Neural cell (in vitro differentiated cells): ENCODE results near the gene KATNAL1. TPM values are rescaled to one million over a fixed set of nuclear protein-coding genes. Genes with fewer than 3 reads are reported as not detected.

ENCODE experiments used
- H2AFZ ChIP-seq: fragments of 200-600, 300-800 bp; sonication (generic), shearing (Covaris generic); 2 replicates; pipeline ENCODE4 v1.6.0; 2014; ENCODE audit warnings: low read depth, mild to moderate bottlenecking, antibody characterized with exemption, low read length, moderate library complexity
- H3F3A ChIP-seq: fragments of 200-600 bp; shearing (Covaris generic); 2 replicates; pipeline ENCODE4 v1.6.1; 2016; ENCODE audit warnings: mild to moderate bottlenecking, moderate library complexity, mixed read lengths, antibody characterized with exemption, low read length; ENCODE audit not compliant: insufficient read depth, poor library complexity, severe bottlenecking
- H3K27ac ChIP-seq: fragments of 200-600, 300-800 bp; sonication (generic), shearing (Covaris generic); 2 replicates; pipeline ENCODE4 v1.5.1; 2014; ENCODE audit warnings: mild to moderate bottlenecking, low read length, moderate library complexity
- H3K27me3 ChIP-seq: fragments of 300-800, 200-600 bp; sonication (generic), shearing (Covaris generic); 2 replicates; pipeline ENCODE4 v1.6.0; 2014; ENCODE audit warnings: mild to moderate bottlenecking, low read depth, low read length, moderate library complexity; ENCODE audit not compliant: insufficient read depth
- H3K36me3 ChIP-seq: fragments of 300-800, 200-600 bp; sonication (generic), shearing (Covaris generic); 2 replicates; pipeline ENCODE4 v1.5.1; 2014; ENCODE audit warnings: mild to moderate bottlenecking, antibody characterized with exemption, low read length, moderate library complexity; ENCODE audit not compliant: insufficient read depth
- H3K4me2 ChIP-seq: fragments of 300-800, 200-600 bp; sonication (generic), shearing (Covaris generic); 2 replicates; pipeline ENCODE4 v1.6.0; 2014; ENCODE audit warnings: mild to moderate bottlenecking, low read length
- H3K4me3 ChIP-seq: fragments of 300-800, 200-600 bp; sonication (generic), shearing (Covaris generic); 2 replicates; pipeline ENCODE4 v1.5.1; 2014; ENCODE audit warnings: mild to moderate bottlenecking, low read length, moderate library complexity
- H3K79me2 ChIP-seq: fragments of 200-600 bp; shearing (Covaris generic); replicated peaks from 2 replicates; pipeline ENCODE4 v1.6.0; 2014; ENCODE audit warnings: mild to moderate bottlenecking, low read length, moderate library complexity; ENCODE audit not compliant: insufficient read depth
- H3K9ac ChIP-seq: fragments of 300-800, 200-600 bp; sonication (generic), shearing (Covaris generic); 2 replicates; pipeline ENCODE4 v1.6.1; 2016; ENCODE audit warnings: mild to moderate bottlenecking, low read length, mixed read lengths
- H3K9me2 ChIP-seq: fragments of 200-600 bp; shearing (Covaris generic); 2 replicates; pipeline ENCODE4 v1.6.1; 2016; ENCODE audit warnings: mild to moderate bottlenecking, low read length, mixed read lengths; ENCODE audit not compliant: insufficient read depth
- H3K9me3 ChIP-seq: fragments of 200-600, 300-800 bp; sonication (generic), shearing (Covaris generic); 2 replicates; pipeline ENCODE4 v1.6.1; 2016; ENCODE audit warnings: mild to moderate bottlenecking, mixed run types, low read length, moderate library complexity, mixed read lengths
- H4K20me1 ChIP-seq: fragments of 200-600 bp; shearing (Covaris generic); 2 replicates; pipeline ENCODE4 v1.6.1; 2016; ENCODE audit warnings: mild to moderate bottlenecking, mixed run types; ENCODE audit not compliant: insufficient read depth
- CTCF ChIP-seq: fragments of 450-650 bp; IDR thresholded peaks from 2 replicates; pipeline ENCODE4 v1.5.1; 2014; ENCODE audit warnings: antibody characterized with exemption, mild to moderate bottlenecking, moderate library complexity; ENCODE audit not compliant: poor library complexity, severe bottlenecking
- EP300 ChIP-seq: fragments of 450-650 bp; conservative IDR thresholded peaks from 2 replicates; pipeline ENCODE4 v1.6.1; 2014; ENCODE audit warnings: antibody characterized with exemption, mild to moderate bottlenecking, moderate library complexity; ENCODE audit not compliant: poor library complexity, severe bottlenecking
- EZH2 ChIP-seq: fragments of 200-600, 300-800 bp; shearing (Covaris generic), sonication (generic); IDR thresholded peaks from 2 replicates; pipeline ENCODE4 v1.6.1; 2014; ENCODE audit warnings: antibody characterized with exemption, low read length, borderline replicate concordance, mild to moderate bottlenecking; ENCODE audit not compliant: insufficient read depth, poor library complexity, severe bottlenecking
- MXI1 ChIP-seq: fragments of 450-650 bp; conservative IDR thresholded peaks from 2 replicates; pipeline ENCODE4 v1.6.1; 2014; ENCODE audit warnings: antibody characterized with exemption, mild to moderate bottlenecking; ENCODE audit not compliant: poor library complexity, severe bottlenecking
- POLR2AphosphoS5 ChIP-seq: IDR thresholded peaks from 2 replicates; pipeline ENCODE4 v1.6.1; 2012
- RAD21 ChIP-seq: fragments of 450-650 bp; conservative IDR thresholded peaks from 2 replicates; pipeline ENCODE4 v1.6.1; 2014; ENCODE audit warnings: antibody characterized with exemption, mild to moderate bottlenecking, moderate library complexity
- REST ChIP-seq: IDR thresholded peaks from 2 replicates; pipeline ENCODE4 v1.6.1; 2012; ENCODE audit warnings: borderline replicate concordance
- SMC3 ChIP-seq: fragments of 450-650 bp; conservative IDR thresholded peaks from 2 replicates; pipeline ENCODE4 v1.6.1; 2014; ENCODE audit warnings: antibody characterized with exemption, mild to moderate bottlenecking, moderate library complexity; ENCODE audit not compliant: poor library complexity
- TAF1 ChIP-seq: IDR thresholded peaks from 2 replicates; pipeline ENCODE4 v1.6.1; 2012; ENCODE audit warnings: low read depth
- polyA plus RNA-seq: library from polyadenylated mRNA; depleted of rRNA; stranded (reverse); fragments of >200 nt; gene quantifications from 2 replicates; pipeline ENCODE4 v1.2.3, GENCODE V29; 2014

Gene KATNAL1
- polyA plus RNA-seq, 1 donor from 2014 or later = 24.9 TPM

GRCh38 chr13:30353060-30353459, 45.7 kb upstream of the KATNAL1 start:
- no peaks in the 10 kb centered on the region for H3K79me2 ChIP-seq
- peaks cover 4% of the 10 kb centered on the region for H3K9me3 ChIP-seq
- H4K20me1 ChIP-seq = no peaks in the 10 kb centered on the region
- H3K9ac ChIP-seq = no peak overlapping the region
- H3K27me3 ChIP-seq = no peaks in the 10 kb centered on the region
- TF ChIP-seq POLR2AphosphoS5 (no peak), TAF1 (no peak), SMC3 (no peak), RAD21 (no peak), EZH2 (no peak), MXI1 (no peak), CTCF (no peak)
- H2AFZ ChIP-seq = no peak overlapping the region
- H3K27ac ChIP-seq = no peak overlapping the region
- H3K36me3 ChIP-seq = no peaks in the 10 kb centered on the region
- H3K4me2 ChIP-seq = no peak overlapping the region
- H3F3A ChIP-seq = no peaks in the 10 kb centered on the region
- no peaks in the 10 kb centered on the region for H3K9me2 ChIP-seq
- no peak overlapping the region for H3K4me3 ChIP-seq

- Histone ChIP-seq H3K4me2 (no peak overlapping the region), H3K27me3 (no peaks in the 10 kb centered on the region), H2AFZ (no peak overlapping the region), H3K4me3 (no peak overlapping the region), H3K79me2 (no peaks in the 10 kb centered on the region), H3F3A (no peaks in the 10 kb centered on the region), H3K9me3 (peaks cover 4% of the 10 kb centered on the region), H3K36me3 (no peaks in the 10 kb centered on the region), H3K9me2 (no peaks in the 10 kb centered on the region), H3K27ac (no peak overlapping the region), H3K9ac (no peak overlapping the region), H4K20me1 (no peaks in the 10 kb centered on the region)
- TF ChIP-seq RAD21 = no peak
- TF ChIP-seq TAF1 = no peak
- TF ChIP-seq POLR2AphosphoS5 = no peak
- no peak for TF ChIP-seq CTCF
- TF ChIP-seq REST = no peak
- no peak for TF ChIP-seq MXI1
- TF ChIP-seq EZH2 = no peak
- no peak for TF ChIP-seq EP300
- TF ChIP-seq SMC3 = no peak
These were observed 44.8 kb upstream of the KATNAL1 start for GRCh38 chr13:30352121-30352520.
